Islet precursor cell (in vitro differentiated cells): Measurements from ENCODE around the gene NDUFC2.
"Not testable (repeated sequence)": the region's sequence is repeated elsewhere in the genome, so short reads cannot be mapped to it uniquely, and the experiment has no call there.

Experiments
- DNase-seq: peaks from one replicate; pipeline ENCODE4 v3.0.0-alpha.2; 2018

The NDUFC2 gene

DNA sequence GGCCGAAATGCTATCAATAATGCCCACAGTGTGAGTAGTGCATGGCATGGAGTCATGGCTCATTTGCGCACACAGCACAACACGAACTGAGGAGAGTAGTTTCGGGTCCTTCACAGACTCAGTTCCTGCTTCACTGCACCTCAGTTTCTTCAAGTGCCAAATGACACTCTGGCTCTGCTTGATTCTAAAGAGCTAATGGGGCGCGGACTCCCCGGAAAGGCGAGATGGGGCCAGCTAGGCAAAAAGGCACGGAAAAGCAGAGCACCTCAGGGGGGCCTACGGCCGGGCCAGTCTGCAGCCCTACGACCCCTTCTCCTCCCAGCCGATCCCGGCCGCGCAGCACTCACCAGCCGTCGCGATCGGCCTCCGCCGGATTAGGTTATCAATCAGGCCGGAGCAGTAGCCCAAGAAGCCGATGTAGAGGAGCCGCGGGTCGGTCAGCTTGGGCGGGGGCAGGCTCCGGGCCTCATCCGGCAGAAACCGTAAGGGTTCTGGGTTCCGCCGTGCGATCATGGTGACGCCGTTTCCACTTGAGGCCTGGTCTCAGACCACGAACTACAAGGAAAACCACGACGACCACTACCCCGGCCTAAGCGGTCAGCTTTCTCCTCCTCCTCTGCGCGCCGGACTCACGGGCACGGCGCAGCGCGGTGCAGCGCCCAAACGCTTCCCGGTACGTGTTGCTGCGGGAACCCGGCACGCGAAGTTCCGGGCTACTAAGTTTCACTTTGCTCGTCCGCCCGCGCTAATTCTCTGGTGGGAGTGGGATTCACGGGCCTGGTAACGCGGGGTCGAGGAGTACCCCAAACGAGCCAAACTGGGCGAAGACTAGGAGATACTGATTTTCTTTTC, at the start of gene NDUFC2:
Gene NDUFC2, minus strand, starts transcription at position 631 of the 852 bp plus-strand sequence. Its CDS starts 118 bp downstream, at position 513.
- DNase-seq = peak; percentile 84

GRCh38 chr11:78127403-78127802, 47.7 kb upstream of the NDUFC2 start:
- no peak for DNase-seq

DNA sequence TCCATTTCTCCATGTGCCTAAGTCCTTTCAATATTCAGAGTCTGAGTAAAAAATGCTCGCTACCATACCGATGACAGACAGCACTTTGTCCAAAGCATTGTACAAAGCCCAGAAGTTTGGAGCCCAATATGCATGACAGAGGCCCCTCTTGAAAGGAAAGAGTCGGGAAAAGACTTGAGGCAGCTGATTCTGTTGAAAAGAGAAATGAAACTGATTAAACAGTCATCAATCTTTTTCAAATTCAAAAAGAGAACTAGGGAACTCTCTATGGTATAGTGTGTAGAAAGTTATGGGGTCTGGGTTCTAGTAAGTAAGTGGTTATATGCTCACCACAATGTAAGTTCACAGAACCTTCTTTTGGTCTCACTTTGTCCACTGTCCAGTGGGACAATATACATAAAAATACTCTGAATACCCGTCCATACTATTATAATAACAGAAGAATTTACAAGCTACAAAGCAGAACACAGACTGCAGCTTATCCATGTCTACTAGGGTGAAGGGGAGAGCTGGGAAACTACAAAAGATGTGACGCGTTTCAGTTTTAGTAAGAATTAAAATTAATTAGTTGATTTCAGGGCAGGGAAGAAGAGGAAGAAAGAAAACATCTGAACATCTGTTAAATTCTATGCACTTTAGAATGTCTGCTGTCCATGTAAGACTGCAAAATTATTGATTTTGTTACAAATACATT, 33.1 kb upstream of the NDUFC2 start:
- no peak for DNase-seq

DNA sequence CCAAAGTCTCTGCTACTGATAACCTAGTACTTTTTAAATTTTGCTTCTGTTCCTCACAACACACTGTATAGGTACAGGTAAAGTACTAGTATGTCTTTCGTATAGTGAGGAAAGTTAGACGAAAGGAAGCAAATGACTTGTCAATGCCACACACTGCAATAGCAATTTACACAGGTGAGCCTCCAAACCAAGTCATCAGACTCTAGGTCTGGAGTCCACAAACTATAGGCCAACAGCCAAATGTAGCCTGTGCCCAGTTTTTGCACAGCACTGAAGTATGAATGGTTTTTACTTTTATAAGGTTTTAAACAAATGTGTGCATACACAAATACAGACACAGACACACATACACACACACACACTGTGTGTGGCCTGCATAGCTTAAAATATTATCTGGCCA, 31.6 kb upstream of the NDUFC2 start:
- DNase-seq = no peak

- no peak for DNase-seq
Measured at GRCh38 chr11:78110830-78111229, 31.2 kb upstream of the NDUFC2 start.

DNA sequence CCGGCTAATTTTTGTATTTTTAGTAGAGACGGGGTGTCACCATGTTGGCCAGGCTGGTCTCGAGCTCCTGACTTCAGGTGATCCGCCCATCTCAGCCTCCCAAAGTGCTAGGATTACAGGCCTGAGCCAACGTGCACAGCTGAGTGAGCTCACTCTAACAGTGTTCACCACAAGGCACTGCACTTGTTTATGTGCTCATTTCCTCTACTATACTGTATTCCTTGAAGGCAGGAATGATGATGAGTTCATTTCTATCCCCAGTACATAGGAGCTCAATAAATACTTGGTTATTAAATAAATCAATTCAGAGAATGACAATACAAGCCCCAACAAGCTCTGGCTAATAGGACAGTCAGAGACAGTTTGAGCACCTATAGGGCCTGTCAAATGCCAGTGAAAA, 30.7 kb upstream of the NDUFC2 start:
- DNase-seq = no peak

GRCh38 chr11:78109081-78110015, 29.7 kb upstream of the NDUFC2 start:
- no peak for DNase-seq

DNA sequence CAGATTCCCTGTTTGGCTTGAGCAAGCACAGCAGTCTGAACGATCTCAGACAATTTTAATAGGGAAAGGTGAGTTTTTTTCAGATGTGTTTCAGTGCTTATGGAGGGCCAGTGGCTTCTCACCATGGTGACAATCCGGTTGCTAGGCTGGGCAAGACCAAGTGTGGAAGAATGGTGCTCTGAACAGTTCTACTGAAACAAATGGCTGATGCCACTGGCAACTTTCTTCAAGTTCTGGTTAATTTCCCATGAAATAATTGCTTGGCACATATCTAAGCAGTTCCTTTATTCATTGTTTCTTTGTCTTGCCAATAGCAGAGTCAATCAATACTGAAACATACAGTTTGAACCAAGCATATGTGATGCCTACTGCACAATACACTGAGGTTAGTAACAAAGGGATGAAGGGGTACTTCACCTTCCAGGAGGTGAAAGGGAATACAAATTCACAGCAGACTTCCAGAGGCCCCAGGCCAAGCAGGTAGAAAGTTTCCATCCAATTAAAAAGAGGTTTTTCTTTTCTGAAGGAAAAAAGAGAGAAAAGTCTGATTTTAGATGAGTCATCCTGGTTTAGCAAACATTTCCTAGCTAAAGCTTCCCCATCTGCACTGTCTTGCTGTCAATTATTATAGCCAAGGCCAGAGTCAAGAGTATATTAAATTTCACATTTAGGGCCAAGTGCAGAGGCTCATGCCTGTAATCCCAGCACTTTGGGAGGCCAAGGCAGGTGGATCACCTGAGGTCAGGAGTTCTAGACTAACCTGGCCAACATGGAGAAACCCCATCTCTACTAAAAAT, 21.2 kb upstream of the NDUFC2 start:
- DNase-seq = no peak

DNA sequence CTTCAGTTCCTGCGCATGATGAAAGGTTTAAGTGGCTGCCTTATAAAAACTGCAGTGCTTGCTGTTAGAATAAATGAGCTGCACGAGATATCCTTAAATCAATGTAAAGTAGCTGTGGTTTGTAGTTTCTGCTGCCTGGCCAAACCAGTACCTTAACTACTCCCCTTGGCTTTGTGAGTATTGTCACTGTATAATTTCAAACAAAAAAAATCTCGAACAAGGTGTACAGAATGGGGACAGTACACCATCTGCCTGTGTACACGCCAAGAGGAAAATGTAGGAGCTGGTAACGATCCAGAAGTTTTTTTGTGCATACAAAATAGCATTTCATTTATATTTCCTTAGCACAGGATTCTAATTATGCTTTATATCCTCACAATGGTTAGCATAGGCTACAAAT, 20.6 kb upstream of the NDUFC2 start:
- DNase-seq = no peak

DNA sequence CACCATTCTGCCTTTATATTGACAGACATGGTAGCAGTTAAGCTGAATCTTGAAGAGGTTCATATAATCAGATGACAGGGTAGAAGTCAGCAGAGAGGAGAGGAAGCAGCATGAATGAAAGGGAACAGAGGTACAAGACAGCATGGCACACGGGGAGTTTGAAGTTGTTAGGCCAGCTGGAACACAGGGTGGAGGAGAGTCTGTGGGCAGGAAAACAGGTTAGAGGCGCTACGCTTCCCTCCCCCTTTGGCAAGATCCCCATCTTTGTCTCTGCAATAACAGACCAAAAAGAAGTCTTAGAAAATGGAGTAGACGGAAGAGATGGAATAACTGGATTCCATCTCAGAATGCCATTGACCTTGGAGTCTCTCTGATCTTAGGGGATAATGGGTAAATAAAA, 20.0 kb upstream of the NDUFC2 start:
- no peak for DNase-seq

- DNase-seq = no peak
Measured at GRCh38 chr11:78097666-78098385, 18.2 kb upstream of the NDUFC2 start.

DNA sequence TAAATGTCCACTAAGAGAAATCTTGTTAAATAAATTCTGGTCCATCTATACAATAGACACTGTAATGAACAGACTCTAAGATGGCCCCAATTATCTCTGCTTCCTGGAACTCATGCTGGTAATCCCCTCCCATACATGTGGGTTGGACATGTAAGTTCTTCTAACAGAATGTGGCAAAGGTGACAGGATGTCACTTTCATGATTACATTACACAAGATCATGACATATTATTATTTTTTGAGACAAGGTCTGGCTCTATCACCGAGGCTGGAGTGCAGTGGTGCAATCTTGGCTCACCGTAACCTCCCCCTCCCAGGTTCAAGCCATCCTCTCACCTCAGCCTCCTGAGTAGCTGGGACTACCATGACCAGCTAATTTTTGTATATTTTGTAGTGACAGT, 14.6 kb upstream of the NDUFC2 start:
- DNase-seq = no peak

GRCh38 chr11:78086521-78087074, 6.9 kb upstream of the NDUFC2 start:
- peak; percentile 63 for DNase-seq

- DNase-seq = no peak
Measured at GRCh38 chr11:78085972-78086371, 6.3 kb upstream of the NDUFC2 start.

DNA sequence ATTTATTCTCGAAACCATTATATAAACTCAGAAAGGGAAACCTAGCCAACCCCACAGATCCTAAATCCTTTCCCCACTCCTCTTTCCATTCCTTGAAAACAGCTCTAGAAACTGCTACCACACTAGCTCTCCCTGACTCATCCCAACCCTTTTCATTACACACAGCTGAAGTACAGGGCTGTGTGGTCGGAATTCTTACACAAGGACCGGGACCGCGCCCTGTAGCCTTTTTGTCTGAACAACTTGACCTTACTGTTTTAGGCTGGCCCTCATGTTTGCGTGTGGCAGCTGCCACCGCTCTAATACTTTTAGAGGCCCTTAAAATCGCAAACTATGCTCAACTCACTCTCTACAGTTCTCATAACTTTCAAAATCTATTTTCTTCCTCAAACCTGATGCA, 4.8 kb upstream of the NDUFC2 start:
- not testable (repeated sequence) for DNase-seq

GRCh38 chr11:78083021-78083420, 3.4 kb upstream of the NDUFC2 start:
- no peak for DNase-seq

DNA sequence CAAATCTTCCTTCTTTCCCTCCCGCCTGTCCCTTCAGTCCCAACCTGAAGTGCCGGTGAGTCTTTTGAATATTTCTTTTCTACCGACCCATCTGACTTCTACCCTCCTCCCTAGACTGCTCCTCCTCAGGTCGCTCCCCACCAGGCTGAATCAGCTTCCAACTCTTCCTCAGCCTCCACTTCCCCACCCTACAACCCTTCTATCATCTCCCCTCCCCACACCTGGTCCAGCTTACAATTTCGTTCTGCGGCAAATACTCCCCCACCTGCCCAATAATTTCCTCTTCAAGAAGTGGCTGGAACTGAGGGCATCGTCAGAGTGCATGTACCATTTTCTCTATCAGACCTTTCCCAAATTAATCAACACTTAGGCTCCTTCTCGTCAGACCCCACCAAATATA, 2.5 kb upstream of the NDUFC2 start:
- DNase-seq = no peak

GRCh38 chr11:78081583-78081982, 1.9 kb upstream of the NDUFC2 start:
- DNase-seq = no peak

DNA sequence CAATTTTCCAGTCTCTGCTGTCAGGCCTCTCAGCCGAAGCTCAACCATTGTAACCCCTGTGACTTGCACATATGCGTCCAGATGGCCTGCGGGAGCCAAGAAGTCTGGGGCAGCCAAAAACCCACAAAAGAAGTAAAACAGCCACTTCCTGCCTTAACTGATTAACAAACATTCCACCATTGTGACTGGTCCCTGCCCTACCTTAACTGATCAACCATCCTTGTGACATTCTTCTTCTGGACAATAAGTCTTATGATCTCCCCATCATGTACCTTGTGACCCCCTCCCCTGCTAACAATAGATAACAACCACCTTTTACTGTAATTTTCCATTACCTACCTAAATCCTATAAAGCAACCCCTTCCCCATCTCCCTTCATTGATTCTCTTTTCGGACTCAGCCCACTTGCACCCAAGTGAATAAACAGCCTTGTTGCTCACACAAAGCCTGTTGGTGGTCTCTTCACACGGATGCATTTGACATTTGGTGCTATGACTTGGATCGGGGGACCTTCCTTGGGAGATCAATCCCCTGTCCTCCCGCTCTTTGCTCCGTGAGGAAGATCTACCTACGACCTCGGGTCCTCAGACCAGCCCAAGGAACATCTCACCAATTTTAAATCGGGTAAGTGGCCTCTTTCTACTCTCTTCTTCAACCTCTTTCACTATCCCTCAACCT, 1.3 kb upstream of the NDUFC2 start:
- peak; percentile 76 for DNase-seq

- DNase-seq = no peak
Measured at GRCh38 chr11:78080084-78080817, 589 bp upstream of the NDUFC2 start.
